ENCODE measurements around the gene TMEM53.

- TF ChIP-seq CTCF (IDR thresholded peaks at IDR 0.05; ENCODE audit: low read length) = no peak
- no peak for TF ChIP-seq EZH2 (optimal IDR thresholded peaks at IDR 0.05; ENCODE audit: low read depth, low read length)
- no peak for TF ChIP-seq EZH2phosphoT487 (IDR thresholded peaks at IDR 0.05; ENCODE audit: low read length)
These were observed 41.7 kb downstream of the TMEM53 start for GRCh38 chr1:44632598-44632997.

All from MM.1S (cell line).